ENCODE results near the gene JAG2.

Gene JAG2

DNA sequence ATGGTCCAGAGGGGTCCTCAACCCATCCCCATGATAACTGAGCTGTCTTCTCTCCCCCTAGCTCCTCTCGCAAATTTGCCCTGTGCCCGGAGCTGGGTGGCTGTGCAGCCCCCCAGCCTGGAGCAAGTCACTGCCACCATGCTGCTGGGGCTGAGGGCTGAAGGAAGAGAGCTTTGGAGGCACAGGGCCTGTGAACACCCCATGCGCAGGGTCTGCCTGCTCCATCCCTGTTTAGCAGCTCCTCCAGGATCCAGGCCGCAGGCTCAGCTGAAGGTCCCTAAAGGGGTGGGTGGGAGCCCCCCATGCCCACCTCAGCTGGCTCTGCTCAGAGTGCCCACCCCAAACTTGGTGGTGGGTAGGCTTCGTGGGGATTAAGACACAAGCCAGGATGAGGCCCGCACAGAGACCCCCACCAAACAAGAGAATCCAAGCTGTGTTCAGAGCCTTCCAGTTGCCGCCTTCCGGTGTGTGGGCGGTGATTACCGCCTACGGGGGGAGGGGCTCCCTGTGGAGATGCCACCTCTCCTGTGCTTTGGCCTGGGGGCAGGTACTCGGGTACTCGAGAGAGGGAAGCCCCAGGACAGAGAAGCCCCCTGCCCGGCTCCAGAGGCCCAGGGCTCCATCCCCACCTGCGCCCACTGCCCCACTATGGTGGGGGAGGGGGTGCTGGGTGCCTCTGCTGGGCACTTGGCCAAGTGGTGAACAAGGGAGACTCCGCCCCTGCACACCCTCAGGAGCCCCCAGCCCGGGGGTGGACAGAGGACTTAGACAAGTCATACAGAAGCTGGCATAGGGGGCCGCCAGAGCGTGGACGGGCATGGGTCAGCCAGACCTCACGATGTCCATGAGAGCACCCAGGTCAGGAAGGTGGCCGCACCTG lies 1.4 kb upstream of the JAG2 start:
- TF ChIP-seq ZNF70 (CRISPR knock-in tag; IDR thresholded peaks at IDR 0.05) = no peak
- ATAC-seq = no peak

DNA sequence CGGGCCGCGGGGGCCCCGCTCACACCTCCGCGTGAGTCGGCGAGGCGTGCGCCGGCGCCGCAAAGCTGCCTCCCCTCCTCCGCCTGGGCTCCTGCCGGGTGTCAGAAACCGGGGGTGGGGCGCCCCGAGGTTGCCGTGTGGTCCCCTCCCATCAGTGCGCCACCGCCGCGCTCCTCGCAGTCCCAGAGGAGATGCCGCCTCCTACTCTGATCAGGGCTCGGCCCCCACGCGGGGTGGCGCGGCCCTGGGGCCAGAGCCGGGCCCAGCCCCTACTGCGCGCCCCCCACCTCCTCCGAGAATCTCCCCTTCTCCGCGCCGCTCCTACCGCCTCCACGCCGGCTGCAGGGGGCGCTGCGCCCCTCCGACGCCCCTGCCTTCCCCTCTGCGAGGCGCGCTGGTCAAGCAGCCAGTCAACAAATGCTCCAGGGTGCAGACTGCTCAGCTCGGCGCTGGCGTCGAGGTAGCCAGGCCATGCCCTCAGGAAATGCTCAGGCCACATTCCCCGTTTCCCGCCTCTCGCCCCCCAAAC lies 467 bp upstream of the JAG2 start:
- peak; percentile 10; the same call in 2 of the 3 replicates for ATAC-seq
- TF ChIP-seq GLIS3 (CRISPR knock-in tag; IDR thresholded peaks at IDR 0.05) (no peak), ESRRG (CRISPR knock-in tag; IDR thresholded peaks at IDR 0.05) (no peak), TOX (CRISPR knock-in tag; IDR thresholded peaks at IDR 0.05; ENCODE audit: borderline replicate concordance) (no peak), ZFP3 (CRISPR knock-in tag; IDR thresholded peaks at IDR 0.05) (no peak), CSDC2 (CRISPR knock-in tag; IDR thresholded peaks at IDR 0.05) (no peak), ZNF565 (CRISPR knock-in tag; conservative IDR thresholded peaks at IDR 0.05; ENCODE audit: low read depth) (no peak), ZNF8 (CRISPR knock-in tag; IDR thresholded peaks at IDR 0.05) (no peak), ZC3H10 (CRISPR knock-in tag; IDR thresholded peaks at IDR 0.05) (no peak), ARNTL (CRISPR knock-in tag; IDR thresholded peaks at IDR 0.05; ENCODE audit: borderline replicate concordance, low read depth) (no peak), RARB (CRISPR knock-in tag; IDR thresholded peaks at IDR 0.05) (no peak), SNAI2 (CRISPR knock-in tag; IDR thresholded peaks at IDR 0.05) (no peak)
- TF ChIP-seq, protein P1, sequence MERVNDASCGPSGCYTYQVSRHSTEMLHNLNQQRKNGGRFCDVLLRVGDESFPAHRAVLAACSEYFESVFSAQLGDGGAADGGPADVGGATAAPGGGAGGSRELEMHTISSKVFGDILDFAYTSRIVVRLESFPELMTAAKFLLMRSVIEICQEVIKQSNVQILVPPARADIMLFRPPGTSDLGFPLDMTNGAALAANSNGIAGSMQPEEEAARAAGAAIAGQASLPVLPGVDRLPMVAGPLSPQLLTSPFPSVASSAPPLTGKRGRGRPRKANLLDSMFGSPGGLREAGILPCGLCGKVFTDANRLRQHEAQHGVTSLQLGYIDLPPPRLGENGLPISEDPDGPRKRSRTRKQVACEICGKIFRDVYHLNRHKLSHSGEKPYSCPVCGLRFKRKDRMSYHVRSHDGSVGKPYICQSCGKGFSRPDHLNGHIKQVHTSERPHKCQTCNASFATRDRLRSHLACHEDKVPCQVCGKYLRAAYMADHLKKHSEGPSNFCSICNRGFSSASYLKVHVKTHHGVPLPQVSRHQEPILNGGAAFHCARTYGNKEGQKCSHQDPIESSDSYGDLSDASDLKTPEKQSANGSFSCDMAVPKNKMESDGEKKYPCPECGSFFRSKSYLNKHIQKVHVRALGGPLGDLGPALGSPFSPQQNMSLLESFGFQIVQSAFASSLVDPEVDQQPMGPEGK (CRISPR knock-in tag; IDR thresholded peaks at IDR 0.05; ENCODE audit: borderline replicate concordance) = no peak

DNA sequence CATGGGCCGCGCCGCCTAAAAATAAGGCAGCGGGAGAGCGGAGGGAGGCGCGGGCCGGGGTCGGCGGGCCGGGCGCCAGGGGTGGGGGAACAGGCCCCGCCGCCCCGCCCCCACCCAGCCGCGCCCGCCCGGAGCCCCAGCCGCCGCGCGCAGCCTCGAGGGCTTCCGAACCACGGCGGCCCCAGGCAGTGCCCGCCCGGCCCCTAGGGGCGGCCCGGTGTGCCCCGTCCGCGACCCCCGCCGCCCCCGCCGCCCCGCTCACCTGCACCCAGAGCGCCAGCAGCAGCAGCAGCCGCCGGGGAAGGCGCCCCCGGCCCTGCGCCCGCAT lies 519 bp downstream of the JAG2 start:
- ATAC-seq = no peak
- TF ChIP-seq ZNF565 (CRISPR knock-in tag; conservative IDR thresholded peaks at IDR 0.05; ENCODE audit: low read depth) (no peak), OSR1 (CRISPR knock-in tag; IDR thresholded peaks at IDR 0.05) (no peak), ZFP30 (CRISPR knock-in tag; IDR thresholded peaks at IDR 0.05) (no peak), TCF4 (CRISPR knock-in tag; IDR thresholded peaks at IDR 0.05; ENCODE audit: borderline replicate concordance) (no peak), SNAI2 (CRISPR knock-in tag; IDR thresholded peaks at IDR 0.05) (no peak), ZFP3 (CRISPR knock-in tag; IDR thresholded peaks at IDR 0.05) (no peak)

DNA sequence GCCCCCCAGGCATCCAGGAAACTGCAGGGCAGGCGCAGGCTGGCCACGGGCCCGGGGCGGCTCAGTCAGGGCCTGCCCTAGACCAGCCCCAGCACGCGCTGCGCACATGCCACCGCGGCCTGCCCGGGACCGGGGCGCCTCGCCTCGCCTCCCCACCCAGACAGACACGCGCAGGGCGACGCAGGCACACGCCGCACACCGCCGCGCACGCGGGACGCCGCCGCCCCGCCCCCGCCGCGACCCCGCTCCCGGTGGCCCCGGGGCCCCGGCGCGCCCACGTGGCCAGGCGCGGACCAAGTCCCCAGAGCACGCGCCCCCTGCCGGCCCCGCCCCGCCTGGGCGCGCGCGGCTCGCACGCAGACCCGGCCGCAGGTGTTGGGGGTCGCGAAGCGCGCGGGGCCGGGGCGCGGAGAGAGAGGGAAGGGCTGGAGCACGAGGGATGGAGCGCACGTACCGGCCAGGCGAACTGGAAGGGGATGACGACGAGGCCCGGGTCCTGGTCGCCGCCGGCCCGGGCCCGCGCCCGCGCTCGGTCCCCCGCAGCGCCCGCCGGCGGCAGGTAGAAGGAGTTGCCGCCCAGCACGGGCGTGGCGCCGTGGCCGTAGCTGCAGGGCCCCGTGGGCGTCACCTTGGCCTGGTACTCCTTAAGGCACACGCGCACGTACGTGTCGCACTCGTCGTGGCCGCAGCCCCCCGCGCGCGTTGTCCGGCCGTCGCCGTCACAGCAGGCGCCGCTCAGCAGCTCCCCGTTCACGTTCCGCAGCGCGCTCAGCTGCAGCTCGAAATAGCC lies 1.1 kb downstream of the JAG2 start:
- ATAC-seq = no peak
- no peak for TF ChIP-seq ZNF70 (CRISPR knock-in tag; IDR thresholded peaks at IDR 0.05)

DNA sequence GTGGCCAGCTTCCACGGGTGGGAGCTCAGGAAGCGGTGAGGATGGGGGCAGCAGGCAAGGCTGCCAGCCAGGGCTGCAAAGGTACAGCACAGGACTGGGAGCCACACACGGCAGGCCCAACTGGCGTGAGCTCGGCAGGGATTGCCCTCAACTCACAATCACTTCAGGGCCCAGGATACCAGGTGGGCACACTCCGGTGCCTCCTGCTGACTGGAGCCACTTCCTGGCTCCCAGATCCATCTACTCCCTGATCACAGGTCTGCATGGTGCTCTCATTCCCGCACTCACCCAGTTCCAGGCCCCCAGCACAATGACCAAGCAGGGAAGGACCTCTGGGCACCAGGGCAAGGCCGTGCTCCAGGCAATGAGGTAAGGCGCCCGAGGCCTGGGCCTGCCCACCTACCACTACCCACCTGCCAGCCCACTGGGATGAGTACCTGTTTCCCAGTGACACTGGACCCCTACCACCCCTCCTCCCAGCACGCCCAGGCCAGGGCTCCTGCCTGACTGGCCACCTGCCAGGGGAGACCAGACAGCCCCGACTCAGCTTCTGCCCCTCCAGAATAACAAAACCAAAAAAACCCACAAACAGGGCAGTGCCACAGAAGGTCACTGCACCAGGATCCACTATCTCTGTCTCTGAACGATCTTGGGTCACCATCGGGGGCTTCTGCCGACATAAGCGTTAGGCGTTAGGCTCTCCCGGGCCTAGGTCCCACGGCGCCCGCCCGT lies 1.8 kb downstream of the JAG2 start:
- ATAC-seq = no peak
- TF ChIP-seq, protein P2, sequence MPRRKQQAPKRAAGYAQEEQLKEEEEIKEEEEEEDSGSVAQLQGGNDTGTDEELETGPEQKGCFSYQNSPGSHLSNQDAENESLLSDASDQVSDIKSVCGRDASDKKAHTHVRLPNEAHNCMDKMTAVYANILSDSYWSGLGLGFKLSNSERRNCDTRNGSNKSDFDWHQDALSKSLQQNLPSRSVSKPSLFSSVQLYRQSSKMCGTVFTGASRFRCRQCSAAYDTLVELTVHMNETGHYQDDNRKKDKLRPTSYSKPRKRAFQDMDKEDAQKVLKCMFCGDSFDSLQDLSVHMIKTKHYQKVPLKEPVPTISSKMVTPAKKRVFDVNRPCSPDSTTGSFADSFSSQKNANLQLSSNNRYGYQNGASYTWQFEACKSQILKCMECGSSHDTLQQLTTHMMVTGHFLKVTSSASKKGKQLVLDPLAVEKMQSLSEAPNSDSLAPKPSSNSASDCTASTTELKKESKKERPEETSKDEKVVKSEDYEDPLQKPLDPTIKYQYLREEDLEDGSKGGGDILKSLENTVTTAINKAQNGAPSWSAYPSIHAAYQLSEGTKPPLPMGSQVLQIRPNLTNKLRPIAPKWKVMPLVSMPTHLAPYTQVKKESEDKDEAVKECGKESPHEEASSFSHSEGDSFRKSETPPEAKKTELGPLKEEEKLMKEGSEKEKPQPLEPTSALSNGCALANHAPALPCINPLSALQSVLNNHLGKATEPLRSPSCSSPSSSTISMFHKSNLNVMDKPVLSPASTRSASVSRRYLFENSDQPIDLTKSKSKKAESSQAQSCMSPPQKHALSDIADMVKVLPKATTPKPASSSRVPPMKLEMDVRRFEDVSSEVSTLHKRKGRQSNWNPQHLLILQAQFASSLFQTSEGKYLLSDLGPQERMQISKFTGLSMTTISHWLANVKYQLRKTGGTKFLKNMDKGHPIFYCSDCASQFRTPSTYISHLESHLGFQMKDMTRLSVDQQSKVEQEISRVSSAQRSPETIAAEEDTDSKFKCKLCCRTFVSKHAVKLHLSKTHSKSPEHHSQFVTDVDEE (CRISPR knock-in tag; IDR thresholded peaks at IDR 0.05) = no peak
- TF ChIP-seq PPARA (CRISPR knock-in tag; IDR thresholded peaks at IDR 0.05; ENCODE audit: borderline replicate concordance) = no peak
- no peak for TF ChIP-seq CSDC2 (CRISPR knock-in tag; IDR thresholded peaks at IDR 0.05)
- TF ChIP-seq SNAI2 (CRISPR knock-in tag; IDR thresholded peaks at IDR 0.05) = no peak
- TF ChIP-seq BACH2 (CRISPR knock-in tag; IDR thresholded peaks at IDR 0.05; ENCODE audit: borderline replicate concordance) = no peak
- TF ChIP-seq ZC3H10 (CRISPR knock-in tag; IDR thresholded peaks at IDR 0.05) = no peak
- no peak for TF ChIP-seq ZNF70 (CRISPR knock-in tag; IDR thresholded peaks at IDR 0.05)
- no peak for TF ChIP-seq RARB (CRISPR knock-in tag; IDR thresholded peaks at IDR 0.05)
